ENCODE data around the gene AIFM2.
"Not testable (repeated sequence)": the region's sequence is repeated elsewhere in the genome, so short reads cannot be mapped to it uniquely, and the experiment has no call there.

The AIFM2 gene

GRCh38 chr10:70132098-70133029 is at the start of gene AIFM2:
Gene AIFM2 (minus strand): TSS chr10:70132825. CDS start chr10:70124084, 8,741 bp downstream.
- no peak for DNase-seq (ENCODE audit: low read depth, low spot score)

GRCh38 chr10:70179209-70179608 is 46.6 kb upstream of the AIFM2 start:
- DNase-seq (ENCODE audit: low read depth, low spot score), result not testable (repeated sequence)

- no peak for DNase-seq (ENCODE audit: low read depth, low spot score)
Measured at GRCh38 chr10:70178139-70178725, 45.6 kb upstream of the AIFM2 start.

GRCh38 chr10:70176441-70176840 is 43.8 kb upstream of the AIFM2 start:
- no peak for DNase-seq (ENCODE audit: low read depth, low spot score)

GRCh38 chr10:70175516-70175915 is 42.9 kb upstream of the AIFM2 start:
- no peak for DNase-seq (ENCODE audit: low read depth, low spot score)

GRCh38 chr10:70174058-70174741 is 41.6 kb upstream of the AIFM2 start:
- DNase-seq (ENCODE audit: low read depth, low spot score), result no peak

GRCh38 chr10:70169649-70170364 is 37.2 kb upstream of the AIFM2 start:
- DNase-seq (ENCODE audit: low read depth, low spot score), result no peak

GRCh38 chr10:70169011-70169410 is 36.4 kb upstream of the AIFM2 start:
- no peak for DNase-seq (ENCODE audit: low read depth, low spot score)

- DNase-seq (ENCODE audit: low read depth, low spot score), result no peak
Measured at GRCh38 chr10:70167246-70167645, 34.6 kb upstream of the AIFM2 start.

- no peak for DNase-seq (ENCODE audit: low read depth, low spot score)
Measured at GRCh38 chr10:70166394-70166793, 33.8 kb upstream of the AIFM2 start.

GRCh38 chr10:70164163-70164562 is 31.5 kb upstream of the AIFM2 start:
- DNase-seq (ENCODE audit: low read depth, low spot score), result no peak

GRCh38 chr10:70163448-70163847 is 30.8 kb upstream of the AIFM2 start:
- DNase-seq (ENCODE audit: low read depth, low spot score), result no peak

- no peak for DNase-seq (ENCODE audit: low read depth, low spot score)
Measured at GRCh38 chr10:70162892-70163201, 30.2 kb upstream of the AIFM2 start.

GRCh38 chr10:70162151-70162891 is 29.7 kb upstream of the AIFM2 start:
- no peak for DNase-seq (ENCODE audit: low read depth, low spot score)

- no peak for DNase-seq (ENCODE audit: low read depth, low spot score)
Measured at GRCh38 chr10:70160798-70161197, 28.2 kb upstream of the AIFM2 start.

GRCh38 chr10:70159366-70159765 is 26.7 kb upstream of the AIFM2 start:
- DNase-seq (ENCODE audit: low read depth, low spot score), result not testable (repeated sequence)

- DNase-seq (ENCODE audit: low read depth, low spot score), result no peak
Measured at GRCh38 chr10:70158113-70158512, 25.5 kb upstream of the AIFM2 start.

- no peak for DNase-seq (ENCODE audit: low read depth, low spot score)
Measured at GRCh38 chr10:70155255-70155838, 22.7 kb upstream of the AIFM2 start.

- no peak for DNase-seq (ENCODE audit: low read depth, low spot score)
Measured at GRCh38 chr10:70148516-70148915, 15.9 kb upstream of the AIFM2 start.

- DNase-seq (ENCODE audit: low read depth, low spot score), result no peak
Measured at GRCh38 chr10:70147259-70147625, 14.6 kb upstream of the AIFM2 start.

Measured in brain pericyte (primary cell).